GM10847 (cell line): ENCODE measurements around the gene SLIRP.

Experiments
- POLR2A ChIP-seq: IDR thresholded peaks from 2 replicates; pipeline ENCODE4 v1.6.1; 2011; ENCODE audit not compliant: insufficient read length; ENCODE audit errors: extremely low read depth

The SLIRP gene

DNA sequence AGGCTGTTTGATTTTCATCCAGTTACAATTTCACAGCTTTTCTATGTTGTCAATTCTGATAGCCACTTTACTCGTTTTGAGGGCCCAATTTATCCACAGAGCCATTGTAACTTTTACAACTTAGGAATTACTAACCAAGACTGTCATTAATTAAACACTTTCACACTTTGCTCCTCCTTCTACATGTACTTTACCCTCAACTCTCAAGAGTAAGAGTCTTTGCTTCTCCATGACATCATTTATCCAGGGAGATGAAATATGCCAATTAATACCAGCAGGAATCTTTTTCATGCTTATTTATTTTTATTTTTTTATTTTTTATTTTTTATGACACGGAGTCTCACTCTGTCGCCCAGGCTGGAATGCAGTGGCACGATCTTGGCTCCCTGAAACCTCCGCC is 13.5 kb downstream of the SLIRP start:
- TF ChIP-seq POLR2A: no peak

DNA sequence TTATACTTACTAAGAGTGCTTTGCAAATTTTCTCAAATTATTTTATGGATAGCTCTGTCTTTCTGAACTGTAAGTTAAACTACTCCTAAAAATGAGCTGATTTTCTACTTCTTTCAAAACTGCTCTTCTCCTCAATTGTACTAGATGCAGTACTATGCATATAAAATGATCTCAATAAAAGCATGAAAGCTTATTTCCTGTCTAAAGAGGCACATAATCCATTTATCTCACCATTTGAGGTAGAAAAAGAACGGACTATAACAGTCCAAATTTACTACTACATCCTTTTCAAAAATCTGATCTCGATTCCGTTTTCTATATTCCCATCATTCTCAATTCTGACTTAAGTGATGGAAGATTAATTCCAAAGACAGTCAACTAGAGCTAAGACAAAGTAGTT is 14.4 kb downstream of the SLIRP start:
- no peak for TF ChIP-seq POLR2A

DNA sequence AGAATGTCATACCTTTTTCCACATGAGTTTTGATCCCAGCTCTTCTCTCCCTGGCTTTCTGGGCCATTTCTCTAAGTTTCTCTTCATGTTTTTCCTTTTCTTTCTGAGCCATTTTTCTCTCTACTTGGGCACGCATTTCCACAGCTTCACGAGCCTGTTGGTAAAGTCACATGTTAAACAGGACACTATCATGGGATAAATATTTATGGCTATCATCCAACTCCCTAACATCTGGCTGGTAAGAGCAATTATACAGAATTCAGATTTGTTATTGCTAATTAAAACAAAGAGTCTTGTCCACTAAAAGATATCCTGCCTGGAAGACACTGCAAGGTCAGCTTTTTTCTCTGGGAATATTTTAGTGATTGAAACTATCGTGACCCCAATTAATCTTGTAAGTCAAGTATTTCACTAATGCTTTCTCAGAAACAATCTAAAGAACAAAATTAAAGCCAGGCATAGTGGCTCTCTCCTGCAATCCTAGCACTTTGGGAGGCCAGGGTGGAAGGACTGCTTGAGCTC is 23.1 kb downstream of the SLIRP start:
- TF ChIP-seq POLR2A: no peak

DNA sequence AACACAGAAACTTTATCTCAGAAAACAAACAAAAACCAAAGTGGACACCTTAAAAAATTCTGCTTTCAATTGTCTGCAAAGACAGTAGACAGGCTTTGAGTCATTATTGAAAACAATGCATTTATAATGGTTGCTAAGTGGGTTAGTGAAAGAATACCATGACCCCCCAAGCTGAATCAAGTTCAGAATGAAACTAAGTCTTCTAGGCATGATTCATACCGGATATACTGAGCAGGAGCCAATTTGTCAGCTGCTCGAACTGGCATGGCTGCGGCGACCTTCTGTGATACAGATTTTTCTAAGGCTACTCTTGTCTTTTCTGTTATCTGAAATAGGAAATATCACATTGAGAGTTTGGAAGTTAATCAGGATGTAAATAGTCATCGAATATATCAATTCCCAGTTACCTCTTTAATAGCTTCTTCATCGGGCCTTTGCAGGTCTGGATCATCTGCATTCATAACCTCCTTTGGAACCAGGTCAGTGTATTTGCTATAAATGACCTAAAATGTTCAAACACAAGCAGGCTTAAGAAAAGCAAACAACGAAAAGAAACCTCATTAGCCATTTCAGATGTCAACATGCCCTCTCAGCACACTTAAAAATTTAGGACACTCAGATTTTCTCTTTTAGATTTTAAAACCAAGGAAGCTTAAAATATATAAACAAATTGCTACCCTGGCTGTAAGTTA is 30.8 kb downstream of the SLIRP start:
- TF ChIP-seq POLR2A: no peak

DNA sequence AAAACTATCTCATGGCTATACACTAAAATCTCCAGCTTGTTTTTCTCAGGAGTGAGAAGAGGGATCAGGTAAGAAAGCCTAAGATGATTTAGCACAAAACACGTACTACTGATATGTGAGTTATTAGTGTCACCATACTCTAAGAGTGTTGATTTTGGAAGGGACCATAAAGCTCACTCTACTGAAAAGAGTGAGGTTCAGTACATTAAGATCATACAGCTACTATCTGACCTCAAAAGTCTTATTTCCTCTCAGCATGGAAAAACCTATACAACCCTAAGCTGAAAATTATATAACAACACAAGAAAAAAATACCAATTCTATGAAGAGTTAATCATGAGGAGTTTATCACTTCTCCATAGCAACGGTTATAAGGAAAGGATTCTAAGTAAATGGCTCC is 33.5 kb downstream of the SLIRP start:
- TF ChIP-seq POLR2A: no peak

DNA sequence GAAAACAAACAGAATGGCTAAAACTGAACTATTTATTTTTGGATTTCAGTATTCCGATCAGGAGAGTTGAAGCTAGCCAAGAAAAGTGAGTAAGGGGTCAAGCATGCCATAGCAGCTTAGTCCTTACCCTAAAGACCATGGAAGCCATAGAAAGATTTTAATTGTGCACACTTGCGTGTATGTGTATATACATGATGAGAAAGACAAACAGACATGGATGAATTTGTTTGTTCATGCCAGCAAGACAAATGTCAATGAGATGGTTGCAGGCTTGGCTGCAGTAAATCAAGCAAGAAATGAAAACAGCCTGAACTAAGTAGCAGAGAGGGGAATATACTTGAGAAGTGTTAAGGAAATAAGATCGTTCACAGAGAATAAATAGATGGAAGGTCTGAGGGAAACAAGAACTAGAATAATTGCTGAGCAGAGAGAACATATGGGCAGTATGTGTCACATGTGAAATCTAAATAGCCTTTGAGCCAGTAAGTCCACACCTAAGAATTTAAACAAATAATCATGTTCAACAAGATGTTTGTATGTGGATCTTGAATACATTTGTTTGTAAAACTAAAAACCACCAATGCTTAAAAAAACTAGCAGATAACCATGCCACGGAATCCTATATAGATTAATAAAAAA is 38.3 kb downstream of the SLIRP start:
- TF ChIP-seq POLR2A: no peak

DNA sequence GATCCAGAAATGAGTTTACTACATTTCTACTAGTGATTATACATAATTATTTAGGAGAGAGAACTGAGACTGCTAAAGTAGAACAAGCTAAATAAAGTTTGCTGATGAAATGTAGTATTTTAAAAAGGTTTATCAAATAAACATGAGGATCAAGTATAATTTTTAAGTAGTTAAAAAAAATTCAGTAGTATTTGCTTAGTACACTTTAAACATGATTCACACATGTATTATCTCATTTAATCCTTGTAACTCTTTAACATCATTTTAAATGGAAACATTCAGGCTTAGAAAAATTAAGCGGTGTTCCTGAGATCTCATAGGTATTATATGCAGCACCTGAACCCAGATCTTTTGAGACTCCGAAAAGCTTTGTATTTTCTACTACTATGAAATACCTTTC is 44.4 kb downstream of the SLIRP start:
- TF ChIP-seq POLR2A: no peak

DNA sequence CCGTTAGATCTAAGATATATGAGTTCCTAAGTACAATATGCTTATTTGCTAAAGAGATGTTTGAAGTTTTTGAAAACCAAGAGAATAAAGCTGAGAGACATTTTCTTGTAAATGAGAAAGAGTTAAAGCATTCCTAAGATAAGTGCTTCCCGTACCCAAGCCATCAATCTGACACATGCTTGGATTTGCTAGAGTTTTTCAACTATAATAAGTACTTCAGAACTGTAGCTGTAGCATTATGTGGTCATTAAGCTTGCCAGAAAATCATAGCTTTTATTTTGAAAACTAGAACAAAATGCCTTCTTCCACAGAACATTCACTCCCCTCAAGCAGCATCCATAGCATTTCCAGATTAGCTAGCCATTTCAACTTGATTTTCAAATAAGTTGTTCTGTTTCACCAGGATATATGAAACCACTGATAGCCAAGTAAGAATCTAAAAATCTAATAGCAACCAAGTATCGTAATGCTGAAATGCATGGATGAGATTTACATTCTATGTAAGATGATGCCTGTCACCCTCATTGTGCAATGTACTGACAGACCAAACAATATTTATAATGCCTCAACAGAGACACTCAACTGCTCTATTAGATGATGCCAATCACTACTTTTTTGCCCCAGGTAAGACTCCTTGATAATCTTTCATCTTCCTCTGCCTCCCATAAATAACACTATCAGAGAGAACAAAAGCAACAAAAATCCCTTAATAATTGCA is 45.1 kb downstream of the SLIRP start:
- TF ChIP-seq POLR2A: no peak

DNA sequence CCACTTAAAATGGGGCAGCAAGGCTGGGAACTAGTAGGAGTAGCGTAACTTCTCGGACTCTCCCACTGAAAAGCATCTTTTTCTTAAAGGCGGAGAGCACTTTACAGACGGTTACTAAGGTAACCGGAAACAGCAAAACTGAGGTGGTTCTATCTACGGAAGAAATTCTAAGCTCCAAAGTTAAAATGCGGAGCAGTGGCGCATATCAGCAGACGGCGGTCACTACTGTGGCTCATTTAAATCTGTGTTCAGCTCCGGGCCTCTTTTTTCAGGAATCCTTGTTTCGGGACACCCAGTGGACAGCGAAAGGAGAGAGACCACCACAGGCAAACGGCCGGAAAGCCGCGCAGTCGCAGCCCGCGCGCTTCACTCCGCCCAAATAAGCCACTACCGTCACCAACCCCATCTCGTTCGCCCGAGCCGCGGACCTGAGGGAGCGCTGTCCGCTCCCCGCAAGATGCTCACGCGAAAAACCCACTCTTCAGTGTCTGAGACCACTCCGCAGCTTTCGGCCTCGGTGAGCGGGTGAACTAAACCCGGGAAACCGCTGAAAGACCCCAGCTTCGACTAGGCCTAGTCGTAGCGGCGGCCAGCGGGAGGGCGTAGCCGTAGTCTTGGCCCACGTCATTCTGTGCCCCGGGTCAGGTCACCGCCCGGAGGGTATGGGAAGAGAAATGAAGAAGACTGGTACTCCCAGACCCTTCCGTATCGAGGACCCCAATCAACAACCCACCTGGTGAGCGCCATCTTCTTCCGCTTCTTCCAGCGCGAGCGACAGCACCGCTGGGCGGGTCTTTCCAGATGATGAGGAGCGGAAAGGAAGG is 52.7 kb downstream of the SLIRP start, which contains the start of gene SNW1:
Gene SNW1 (minus strand): TSS at position 776 of the 824 bp plus-strand sequence. CDS start 29 bp downstream, at position 747.
- TF ChIP-seq POLR2A: peak; percentile 51

DNA sequence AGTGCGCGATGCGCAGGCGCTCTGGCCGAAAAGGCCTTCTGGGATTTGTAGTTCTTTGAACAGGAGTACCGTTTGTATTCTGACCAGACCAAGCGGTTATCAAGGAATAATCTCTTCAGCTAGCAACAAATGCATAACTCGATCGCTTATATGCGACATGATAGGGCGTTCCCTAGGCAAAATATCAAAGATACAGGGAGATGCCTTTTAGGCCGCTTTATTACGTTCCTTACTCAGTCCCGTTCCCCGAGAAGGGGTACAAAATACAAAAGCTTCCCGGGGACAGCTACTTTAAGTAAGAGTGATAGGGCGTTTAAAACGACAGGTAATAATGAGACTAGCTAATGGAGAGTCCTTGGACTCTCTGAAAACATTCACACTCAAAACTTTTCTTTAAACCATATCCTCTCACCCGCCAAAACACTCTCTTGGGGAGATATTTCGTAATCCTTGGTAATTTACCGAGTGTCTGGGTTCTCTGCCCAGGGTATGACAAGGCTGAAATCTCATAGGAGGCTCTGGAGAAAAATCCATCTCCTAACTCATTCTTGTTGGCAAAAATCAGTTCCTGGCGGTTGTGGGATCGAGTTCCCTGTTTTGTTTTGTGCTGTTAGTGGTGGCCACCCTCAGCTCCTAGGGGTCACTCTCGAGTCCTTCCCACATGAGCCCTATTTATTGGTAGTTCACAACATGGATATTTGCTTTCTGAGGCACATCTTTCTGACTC is 53.5 kb downstream of the SLIRP start:
- no peak for TF ChIP-seq POLR2A

DNA sequence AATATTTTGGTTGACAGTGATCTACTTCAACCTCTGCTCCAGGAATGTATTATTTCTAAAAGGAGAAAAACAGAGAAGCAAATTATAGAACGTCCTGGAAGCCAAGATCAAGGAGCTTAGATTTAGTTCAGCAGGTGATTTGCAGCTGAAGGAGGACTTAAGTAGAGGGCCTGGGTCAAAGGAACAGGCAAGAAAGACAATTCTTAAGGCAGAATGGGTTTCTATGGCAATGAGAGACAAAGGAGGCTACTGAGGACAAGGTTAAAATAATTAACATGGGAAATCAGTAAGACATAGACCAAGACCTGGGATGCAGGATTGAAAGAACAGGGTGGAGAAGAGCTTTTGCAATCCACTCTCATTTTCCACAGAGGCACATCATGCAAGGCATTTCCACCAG is 55.4 kb downstream of the SLIRP start:
- TF ChIP-seq POLR2A: no peak

DNA sequence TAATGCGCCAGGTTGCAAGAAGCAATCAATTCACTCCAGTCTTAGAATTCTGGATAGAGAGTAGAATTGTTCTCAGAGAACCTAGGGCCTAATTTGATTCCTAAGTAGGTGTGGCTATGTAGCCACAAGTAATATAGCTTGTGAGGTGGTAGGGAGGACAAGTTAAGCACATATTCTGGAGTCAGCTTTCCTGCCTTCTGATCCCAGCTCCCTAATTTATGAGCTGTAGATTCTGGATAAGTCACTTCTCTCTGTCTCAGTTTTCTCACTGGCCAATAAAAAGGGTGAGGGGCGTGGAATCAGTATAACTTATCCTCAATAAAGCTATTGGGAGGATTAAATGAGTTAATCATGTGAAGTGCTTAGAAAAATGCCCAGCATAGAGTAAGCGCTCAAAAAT is 56.1 kb downstream of the SLIRP start:
- TF ChIP-seq POLR2A: no peak
